Pancreas (tissue), 10 donors: Measurements from ENCODE around the gene CPA2. TPM values are rescaled to one million over a fixed set of nuclear protein-coding genes. Genes with fewer than 3 reads are reported as not detected.
"Not testable (repeated sequence)": the region's sequence is repeated elsewhere in the genome, so short reads cannot be mapped to it uniquely, and the experiment has no call there.

Experiments
- ATAC-seq, 4 donors: fragments of 200-7000 bp; cut with Tn5 transposase; one replicate each; pipeline versions ENCODE4 v1.8.0 to v1.9.1; 2020; ENCODE audit warnings: mild to moderate bottlenecking in 4 of 4, moderate library complexity in 4 of 4
- DNase-seq, 6 donors: peaks; one replicate each; pipeline ENCODE4 v3.0.0-alpha.2; 2020
- FAIRE-seq: peaks from 2 replicates; lab custom pipeline; 2012; peaks lifted over from hg19 to GRCh38; lab: Jason Lieb, UNC
- H3K27ac ChIP-seq, 4 donors: fragments of 200-600 bp; sonication (generic); 1 replicate in 3 of 4; 2 replicates in 1 of 4; pipeline versions ENCODE4 v1.5.0 to v1.8.0; 2020
- H3K27me3 ChIP-seq, 4 donors: fragments of 200-600 bp; one replicate each; pipeline ENCODE4 v1.8.0; 2021
- H3K36me3 ChIP-seq, 3 donors: fragments of 200-600 bp; sonication (generic) in 1 of 3; one replicate each; pipeline versions ENCODE4 v1.5.0 to v1.8.0; 2020 to 2021
- H3K4me1 ChIP-seq, 3 donors: fragments of 200-600 bp; one replicate each; pipeline ENCODE4 v1.8.0; 2021
- H3K4me3 ChIP-seq, 4 donors: fragments of 200-600 bp; sonication (generic) in 2 of 4; one replicate each; pipeline versions ENCODE4 v1.5.0 to v1.8.0; 2020 to 2021
- H3K9me3 ChIP-seq, 4 donors: fragments of 200-600 bp; one replicate each; pipeline ENCODE4 v1.8.0; 2021
- WGBS, 2 donors: extraction: QIAGEN DNeasy Blood & Tissue Kit; methylation state at CpG; one replicate each; pipeline ENCODE4 v1.1.7; 2013; 5-methylcytosine and 5-hydroxymethylcytosine counted together
- intact Hi-C, 3 donors: fragments of 100-400 bp; cut with DNase I; formaldehyde crosslinking; loops; one replicate each; pipeline versions ENCODE4 v1.11.1 to v1.14.2; 2022
- polyA plus RNA-seq, 2 donors: library from polyadenylated mRNA; stranded (reverse); fragments of 200-250 nt; gene quantifications; one replicate each; pipeline ENCODE4 v1.2.3, GENCODE V29; 2013
- total RNA-seq, 6 donors: library from RNA; stranded (reverse); fragmentation: NEBNext Ultra II Directional in 4 of 6; extraction: Animal tissue kit (Norgen Biotek cat#: 25700) in 4 of 6; gene quantifications; one replicate each; pipeline versions ENCODE4 v1.2.1 to v1.2.4, GENCODE V29; 2021 to 2023
- TF ChIP-seq, protein P1 (sequence below), 4 donors: fragments of 200-600 bp; sonication (generic) in 3 of 4; IDR thresholded peaks; one replicate each; pipeline versions ENCODE4 v1.5.0 to v1.8.0; 2021; ENCODE audit warnings: antibody characterized with exemption in 4 of 4
- donor health status: healthy with polysubstance abuse.
- donor health status: DM: no; HTN: no; CAD: no; lungs with moderate emphysema.
- donor health status: DM: no; HTN: no; CAD: no.
- donor health status: control.
- donor health status: control.
- donor health status: Bipolar disorder and iron deficiency.
- donor health status: DM: yes; HTN: yes; CAD: no.
- donor health status: DM: no; HTN: no; CAD: no.
- donor health status: DM: no; HTN: no; CAD: no.
- donor health status: DM: yes; HTN: yes; CAD: no.

Gene CPA2
- total and polyA plus RNA-seq, 8 donors, result 4,251 to 12,479 (median 5,755) TPM

DNA sequence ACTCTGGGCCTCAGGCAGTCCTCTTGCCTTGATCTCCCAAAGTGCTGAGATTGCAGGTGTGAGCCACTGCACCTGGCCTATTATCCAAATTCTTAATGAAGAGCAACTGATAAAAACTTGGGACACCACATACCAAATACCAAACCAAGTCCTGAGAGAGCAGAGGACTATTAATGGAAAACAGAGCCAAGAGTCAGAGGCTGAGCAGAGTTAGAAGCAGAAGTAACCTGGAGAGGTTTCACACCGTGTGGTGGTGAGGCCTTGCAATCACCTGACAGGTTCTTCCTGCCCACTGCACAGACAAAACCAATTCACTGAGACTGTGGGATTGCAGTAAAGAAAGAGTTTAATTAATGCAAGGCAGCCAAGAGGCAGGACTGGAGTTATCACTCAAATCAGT lies 43.0 kb upstream of the CPA2 start:
- no peaks in the 10 kb centered on the region for H3K27me3 ChIP-seq
- WGBS, 2 donors, result 60 to 96% methylated on average over 1 of the region's 1 CpG
- H3K36me3 ChIP-seq, result no peaks in the 10 kb centered on the region
- no peak for FAIRE-seq
- no peak overlapping the region for H3K27ac ChIP-seq
- intact Hi-C loops, result no loop called here
- no peak for DNase-seq
- no peaks in the 10 kb centered on the region for H3K9me3 ChIP-seq
- TF ChIP-seq, protein P1, sequence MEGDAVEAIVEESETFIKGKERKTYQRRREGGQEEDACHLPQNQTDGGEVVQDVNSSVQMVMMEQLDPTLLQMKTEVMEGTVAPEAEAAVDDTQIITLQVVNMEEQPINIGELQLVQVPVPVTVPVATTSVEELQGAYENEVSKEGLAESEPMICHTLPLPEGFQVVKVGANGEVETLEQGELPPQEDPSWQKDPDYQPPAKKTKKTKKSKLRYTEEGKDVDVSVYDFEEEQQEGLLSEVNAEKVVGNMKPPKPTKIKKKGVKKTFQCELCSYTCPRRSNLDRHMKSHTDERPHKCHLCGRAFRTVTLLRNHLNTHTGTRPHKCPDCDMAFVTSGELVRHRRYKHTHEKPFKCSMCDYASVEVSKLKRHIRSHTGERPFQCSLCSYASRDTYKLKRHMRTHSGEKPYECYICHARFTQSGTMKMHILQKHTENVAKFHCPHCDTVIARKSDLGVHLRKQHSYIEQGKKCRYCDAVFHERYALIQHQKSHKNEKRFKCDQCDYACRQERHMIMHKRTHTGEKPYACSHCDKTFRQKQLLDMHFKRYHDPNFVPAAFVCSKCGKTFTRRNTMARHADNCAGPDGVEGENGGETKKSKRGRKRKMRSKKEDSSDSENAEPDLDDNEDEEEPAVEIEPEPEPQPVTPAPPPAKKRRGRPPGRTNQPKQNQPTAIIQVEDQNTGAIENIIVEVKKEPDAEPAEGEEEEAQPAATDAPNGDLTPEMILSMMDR (IDR thresholded peaks at IDR 0.05), result no peak
- no peaks in the 10 kb centered on the region for H3K4me1 ChIP-seq
- no peak overlapping the region for H3K4me3 ChIP-seq
- ATAC-seq, result no peak

DNA sequence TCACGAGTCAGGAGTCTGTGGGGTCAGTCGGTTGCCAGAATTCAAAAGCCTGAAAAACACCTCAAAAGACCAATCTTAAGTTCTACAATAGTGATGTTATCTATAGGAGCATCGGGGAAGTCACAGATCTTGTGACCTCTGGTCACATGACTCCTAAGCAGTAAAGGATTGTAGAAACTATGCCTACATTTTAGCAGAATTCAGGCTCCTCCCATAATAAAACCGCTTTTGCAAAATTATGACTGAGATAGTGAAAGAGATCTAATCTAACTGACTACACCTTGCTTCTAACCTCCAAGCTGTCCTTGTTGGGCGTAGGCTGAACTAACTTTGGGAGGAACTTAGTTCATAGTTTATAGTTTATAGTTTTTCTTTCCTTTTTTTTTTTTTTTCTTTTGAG lies 42.5 kb upstream of the CPA2 start:
- 88 to 97% methylated on average over 5 of the region's 5 CpGs for WGBS, 2 donors
- Histone ChIP-seq H3K27ac (no peak overlapping the region), H3K4me1 (no peaks in the 10 kb centered on the region), H3K4me3 (no peak overlapping the region), H3K36me3 (no peaks in the 10 kb centered on the region), H3K9me3 (no peaks in the 10 kb centered on the region), H3K27me3 (no peaks in the 10 kb centered on the region)
- FAIRE-seq, result no peak
- TF ChIP-seq, protein P1 (IDR thresholded peaks at IDR 0.05), result no peak
- no peak for DNase-seq
- ATAC-seq, result no peak
- intact Hi-C loops, result no loop called here

DNA sequence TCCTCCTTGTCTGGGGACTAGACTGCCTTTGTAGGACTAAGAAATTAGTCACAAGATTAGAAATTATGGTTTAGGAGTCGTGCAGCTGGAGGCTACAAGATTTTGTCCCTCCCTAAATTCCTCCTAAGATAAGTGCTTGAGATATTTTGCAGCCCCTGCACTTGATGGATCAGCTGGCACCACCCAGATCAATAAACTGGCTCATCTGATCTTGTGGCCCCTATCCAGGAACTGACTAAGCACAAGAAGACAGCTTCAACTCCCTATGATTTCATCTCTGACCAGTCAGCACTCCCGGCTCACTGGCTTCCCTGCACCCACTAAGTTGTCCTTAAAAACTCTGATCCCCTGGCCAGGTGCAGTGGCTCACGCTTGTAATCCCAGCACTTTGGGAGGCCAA lies 41.7 kb upstream of the CPA2 start:
- H3K27me3 ChIP-seq, H3K4me1 ChIP-seq, DNase-seq, intact Hi-C loops, H3K27ac ChIP-seq, H3K4me3 ChIP-seq, FAIRE-seq, ATAC-seq, H3K36me3 ChIP-seq, H3K9me3 ChIP-seq: not testable (repeated sequence)
- WGBS, 2 donors, result 68 to 69% methylated on average over 3 of the region's 3 CpGs

DNA sequence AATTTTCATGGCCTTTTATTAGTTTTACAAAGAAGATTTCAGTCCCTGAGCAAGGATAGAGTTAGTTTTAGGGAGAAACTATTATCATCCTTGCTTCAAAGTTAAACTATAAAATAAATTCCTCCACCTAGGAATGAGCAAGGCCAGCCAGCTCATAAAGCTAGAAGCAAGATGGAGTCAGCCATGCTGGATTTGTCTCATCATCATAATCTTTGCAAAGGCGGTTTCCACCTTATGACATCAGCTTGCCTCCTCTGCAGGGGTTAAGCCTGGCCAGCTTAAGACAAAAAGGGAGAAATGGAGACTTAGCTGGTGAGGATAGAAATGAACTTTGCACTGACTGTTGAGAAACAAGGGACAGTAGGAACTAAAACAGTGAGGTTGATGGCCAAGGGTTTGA lies 40.3 kb upstream of the CPA2 start:
- intact Hi-C loops, result no loop called here
- no peak for ATAC-seq
- no peak for FAIRE-seq
- no peaks in the 10 kb centered on the region for H3K27me3 ChIP-seq
- 96 to 99% methylated on average over 1 of the region's 1 CpG for WGBS, 2 donors
- no peak overlapping the region for H3K27ac ChIP-seq
- no peaks in the 10 kb centered on the region for H3K36me3 ChIP-seq
- no peak overlapping the region for H3K4me3 ChIP-seq
- TF ChIP-seq, protein P1 (IDR thresholded peaks at IDR 0.05), result no peak
- DNase-seq, result no peak
- no peaks in the 10 kb centered on the region for H3K4me1 ChIP-seq
- H3K9me3 ChIP-seq, result no peaks in the 10 kb centered on the region

DNA sequence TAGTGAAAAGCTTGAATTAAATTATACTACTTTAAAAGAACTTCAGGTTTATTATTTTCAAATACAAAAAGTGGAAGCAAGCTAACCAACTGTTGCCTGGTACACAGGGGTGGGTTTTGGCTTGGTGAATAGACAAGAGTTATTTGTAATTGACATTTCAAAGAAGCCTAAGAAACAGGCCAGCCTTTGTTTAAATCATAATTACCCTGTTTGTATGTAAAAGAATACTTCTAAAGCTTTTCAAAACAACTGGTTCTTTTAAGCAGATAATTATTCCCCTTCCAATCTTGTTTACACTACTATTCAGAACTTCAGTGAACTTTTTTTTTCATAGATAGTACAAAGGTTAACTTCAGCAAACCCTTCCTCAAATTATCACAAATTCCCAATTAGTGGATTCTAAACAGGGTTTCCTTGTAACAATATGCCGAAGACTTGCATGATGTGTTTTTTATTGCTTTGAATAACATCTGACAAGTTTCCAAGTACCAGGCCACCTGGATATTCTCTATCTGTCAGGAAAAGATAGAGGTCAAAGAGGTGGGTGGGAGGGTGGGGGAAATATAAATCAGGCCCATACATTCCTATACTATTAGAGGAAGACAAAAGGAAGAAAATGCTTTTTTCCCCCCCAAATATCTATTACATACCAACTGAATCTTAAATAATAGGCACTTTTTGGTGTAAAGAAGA lies 38.6 kb upstream of the CPA2 start:
- intact Hi-C loops, result no loop called here
- H3K9me3 ChIP-seq, result no peaks in the 10 kb centered on the region
- no peaks in the 10 kb centered on the region for H3K36me3 ChIP-seq
- DNase-seq, result no peak
- no peaks in the 10 kb centered on the region for H3K4me1 ChIP-seq
- FAIRE-seq, result no peak
- no peak overlapping the region for H3K27ac ChIP-seq
- TF ChIP-seq, protein P1 (IDR thresholded peaks at IDR 0.05), result no peak
- WGBS, 2 donors, result 32 to 40% methylated on average over 1 of the region's 1 CpG
- H3K27me3 ChIP-seq, result no peaks in the 10 kb centered on the region
- H3K4me3 ChIP-seq, result no peak overlapping the region
- no peak for ATAC-seq
